K562 (cell line): ENCODE results near the gene WDR88. TPM values are rescaled to one million over a fixed set of nuclear protein-coding genes. Genes with fewer than 3 reads are reported as not detected.

Experiments
- CLOCK ChIP-seq: fragments of 250-450 bp; sonication (Bioruptor Pico); IDR thresholded peaks from 2 replicates; pipeline ENCODE4 v1.4.0; 2020; ENCODE audit warnings: mild to moderate bottlenecking, moderate library complexity, borderline replicate concordance
- E2F1 ChIP-seq: sonication (generic); formaldehyde crosslinking; IDR thresholded peaks from 2 replicates; pipeline ENCODE4 v1.8.1; 2023; ENCODE audit warnings: mild to moderate bottlenecking, missing genetic modification reagents, moderate library complexity
- FOXJ2 ChIP-seq: fragments of 200-800 bp; sonication (Bioruptor generic); IDR thresholded peaks from 2 replicates; pipeline ENCODE4 v1.6.1; 2016; ENCODE audit warnings: missing genetic modification characterization, missing compliant biosample characterization
- GATAD2A ChIP-seq: fragments of 450-650 bp; IDR thresholded peaks from 2 replicates; pipeline ENCODE4 v1.6.1; 2017
- HES1 ChIP-seq: fragments of 450-650 bp; IDR thresholded peaks from 2 replicates; pipeline ENCODE4 v1.6.1; 2016; ENCODE audit warnings: low read depth, mild to moderate bottlenecking, moderate library complexity
- NFXL1 ChIP-seq: fragments of 450-650 bp; formaldehyde crosslinking; IDR thresholded peaks from 2 replicates; pipeline ENCODE4 v1.4.0; 2021; ENCODE audit warnings: mild to moderate bottlenecking
- PHF8 ChIP-seq: fragments of 200-600 bp; sonication (generic); IDR thresholded peaks from 2 replicates; pipeline ENCODE4 v1.6.1; 2012; ENCODE audit warnings: mixed run types, mild to moderate bottlenecking, inconsistent platforms, low read length, moderate library complexity, borderline replicate concordance
- RERE ChIP-seq: sonication (generic); formaldehyde crosslinking; IDR thresholded peaks from 2 replicates; pipeline ENCODE4 v1.8.0; 2023; ENCODE audit warnings: missing genetic modification reagents, mild to moderate bottlenecking, borderline replicate concordance
- ZNF121 ChIP-seq: sonication (generic); formaldehyde crosslinking; conservative IDR thresholded peaks from 2 replicates; pipeline ENCODE4 v1.8.0; 2022; ENCODE audit warnings: missing genetic modification reagents
- ZNF124 ChIP-seq: sonication (generic); formaldehyde crosslinking; IDR thresholded peaks from 2 replicates; pipeline ENCODE4 v1.8.1; 2022; ENCODE audit warnings: missing genetic modification reagents
- ZNF140 ChIP-seq: fragments of 250-450 bp; sonication (Bioruptor Pico); IDR thresholded peaks from 2 replicates; pipeline ENCODE4 v1.8.0; 2021; ENCODE audit warnings: moderate library complexity, mild to moderate bottlenecking, inconsistent platforms
- ZNF143 ChIP-seq: sonication (generic); formaldehyde crosslinking; IDR thresholded peaks from 2 replicates; pipeline ENCODE4 v1.9.0; 2022; ENCODE audit warnings: mild to moderate bottlenecking, missing genetic modification reagents
- ZNF311 ChIP-seq: fragments of 250-450 bp; sonication (Bioruptor Pico); IDR thresholded peaks from 2 replicates; pipeline ENCODE4 v1.4.0; 2020; ENCODE audit warnings: mild to moderate bottlenecking, moderate library complexity
- polyA plus RNA-seq, 8 experiments: library from polyadenylated mRNA; depleted of rRNA in 4 of 8; stranded (reverse) in 5 of 8; unstranded in 3 of 8; fragments of >200 nt; fragmentation: Nextera tagmentation in 2 of 8; fragmentation: Illumina TruSeq in 1 of 8; extraction: Ambion mirVana in 2 of 8; extraction: Trizol in 1 of 8; gene quantifications; 2 replicates each; pipeline versions ENCODE4 v1.2.1 to v1.2.3, GENCODE V29; 2011 to 2014; ENCODE audit warnings: inconsistent platforms in 1 of 8, missing spikeins in 1 of 8
- total RNA-seq, 7 experiments: library from RNA; depleted of rRNA in 6 of 7; stranded (reverse); fragments of >200 nt in 6 of 7; fragmentation: Illumina TruSeq in 2 of 7; extraction: Trizol in 2 of 7; gene quantifications; 2 replicates each; pipeline versions ENCODE4 v1.2.1 to v1.2.3, GENCODE V29; 2011 to 2021; ENCODE audit warnings: low replicate concordance in 1 of 7

Gene WDR88
- total and polyA plus RNA-seq, 9 of the 15 experiments (the other 6 are each of a cell fraction or from before 2014, with no cell fraction given), result 0.03 to 0.04 TPM; not detected in 7

GRCh38 chr19:33100894-33101644 is 30.8 kb upstream of the WDR88 start (continued):
- no peak for TF ChIP-seq E2F1 (CRISPR knock-in tag)
- TF ChIP-seq ZNF143 (CRISPR knock-in tag), result no peak
- peak; percentile 88 for TF ChIP-seq HES1
- no peak for TF ChIP-seq ZNF311
- no peak for TF ChIP-seq RERE (CRISPR knock-in tag)
- TF ChIP-seq CLOCK (CRISPR knock-in tag), result no peak
- no peak for TF ChIP-seq ZNF124
- no peak for TF ChIP-seq PHF8
- TF ChIP-seq ZNF140 (CRISPR knock-in tag), result no peak
- no peak for TF ChIP-seq ZNF121 (CRISPR knock-in tag)
- TF ChIP-seq FOXJ2, result peak; percentile 46; the same call in 1 of the 2 replicates
- TF ChIP-seq GATAD2A, result no peak
- TF ChIP-seq NFXL1, result no peak
